ENCODE results near the gene GSC2. TPM values are rescaled to one million over a fixed set of nuclear protein-coding genes. Genes with fewer than 3 reads are reported as not detected.
"Not testable (repeated sequence)": the region's sequence is repeated elsewhere in the genome, so short reads cannot be mapped to it uniquely, and the experiment has no call there.

Gene GSC2
- total RNA-seq, 1 experiment from 2014 or later = not detected

DNA sequence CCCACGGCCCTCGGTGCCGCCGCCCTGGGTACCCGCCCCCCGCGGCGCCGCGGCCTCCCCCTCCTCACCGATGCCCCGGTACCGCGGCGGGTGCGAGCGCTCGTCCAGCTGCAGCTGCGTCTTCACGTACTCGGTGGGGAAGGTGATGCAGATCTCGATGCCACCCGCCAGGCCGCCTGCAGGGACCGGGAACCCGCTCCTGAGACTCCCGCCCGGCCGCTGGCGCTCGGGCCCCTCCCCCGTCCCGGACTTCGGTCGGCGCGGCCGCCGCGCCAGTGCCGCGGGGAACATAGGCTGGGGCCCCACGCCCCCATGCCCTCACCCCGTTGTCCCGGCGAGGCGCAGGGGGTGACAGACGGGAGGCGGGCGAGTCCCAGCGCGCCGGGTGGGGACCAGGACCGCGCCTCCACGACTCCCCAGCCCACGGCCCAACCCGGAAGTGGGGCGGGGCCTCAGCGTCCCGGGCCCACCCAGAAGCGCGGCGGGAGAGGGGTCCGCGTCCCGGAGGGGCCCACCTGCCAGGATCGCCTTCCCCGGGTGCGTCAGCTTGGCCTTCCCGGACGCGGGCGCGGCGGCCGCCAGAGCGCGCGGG is 28.1 kb upstream of the GSC2 start:
- DNase-seq (ENCODE audit: low spot score) = no peak

DNA sequence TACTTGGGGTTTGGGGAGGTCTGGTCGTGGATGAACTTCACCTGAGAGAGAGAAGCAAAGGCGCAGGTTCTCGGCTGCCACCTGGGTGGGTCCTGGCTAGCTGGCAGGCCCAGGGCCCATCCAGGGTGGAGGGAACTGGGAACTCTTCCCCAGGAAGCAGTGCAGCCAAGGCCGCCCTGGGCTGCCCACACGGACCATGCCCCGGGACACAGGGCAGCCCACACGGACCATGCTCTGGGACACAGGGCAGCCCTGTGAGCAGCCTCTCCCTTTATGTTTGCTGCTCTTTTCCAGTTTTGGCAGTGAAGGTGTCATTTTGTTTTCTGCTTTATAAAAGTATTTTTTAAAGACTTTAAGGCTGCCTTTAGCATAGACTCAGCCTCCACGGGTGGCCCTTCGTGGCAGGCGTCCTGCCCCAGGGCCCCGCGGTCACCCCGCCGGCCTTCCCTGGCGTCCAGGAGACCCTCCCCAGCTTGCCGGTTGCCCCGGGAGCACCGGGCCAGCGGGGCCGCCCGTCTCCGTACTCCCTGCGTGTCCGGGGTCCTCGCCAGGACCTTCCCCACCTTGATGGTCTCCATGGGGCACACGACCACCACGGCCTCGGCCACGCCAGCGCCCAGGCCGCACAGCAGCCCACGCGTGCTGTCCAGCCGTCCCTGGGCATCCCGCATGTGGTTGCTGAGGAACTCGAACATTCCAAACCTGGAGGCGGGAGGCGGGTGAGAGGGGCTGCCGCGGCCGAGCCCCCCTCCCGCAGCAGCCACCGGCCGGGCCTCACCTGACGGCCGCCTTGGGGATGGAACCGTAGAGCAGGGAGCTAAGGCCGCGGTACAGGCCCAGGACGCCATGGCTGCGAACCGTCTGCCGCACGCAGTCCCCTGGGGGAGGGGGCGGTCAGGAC is 27.3 kb upstream of the GSC2 start:
- no peak for DNase-seq (ENCODE audit: low spot score)

DNA sequence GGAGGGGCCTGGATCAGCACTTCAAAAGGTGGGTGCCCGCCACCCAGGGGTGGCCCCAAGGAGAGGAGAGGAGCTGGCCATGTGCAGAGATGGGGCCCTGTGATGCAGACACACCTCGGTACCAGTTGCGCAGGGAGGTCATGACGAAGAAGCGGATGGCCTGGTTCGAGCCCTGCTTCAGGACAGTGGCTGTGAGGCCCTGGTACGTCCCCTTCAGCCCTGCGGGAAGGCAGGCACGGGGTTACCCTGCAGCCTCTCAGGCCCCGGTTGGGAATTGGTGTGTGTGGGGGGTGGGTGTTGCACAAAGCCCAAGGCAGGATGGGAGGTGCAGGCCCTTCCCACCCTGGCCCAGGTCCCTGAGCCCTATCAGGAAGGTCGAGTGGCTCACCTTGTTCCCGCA is 26.6 kb upstream of the GSC2 start:
- DNase-seq (ENCODE audit: low spot score) = no peak

DNA sequence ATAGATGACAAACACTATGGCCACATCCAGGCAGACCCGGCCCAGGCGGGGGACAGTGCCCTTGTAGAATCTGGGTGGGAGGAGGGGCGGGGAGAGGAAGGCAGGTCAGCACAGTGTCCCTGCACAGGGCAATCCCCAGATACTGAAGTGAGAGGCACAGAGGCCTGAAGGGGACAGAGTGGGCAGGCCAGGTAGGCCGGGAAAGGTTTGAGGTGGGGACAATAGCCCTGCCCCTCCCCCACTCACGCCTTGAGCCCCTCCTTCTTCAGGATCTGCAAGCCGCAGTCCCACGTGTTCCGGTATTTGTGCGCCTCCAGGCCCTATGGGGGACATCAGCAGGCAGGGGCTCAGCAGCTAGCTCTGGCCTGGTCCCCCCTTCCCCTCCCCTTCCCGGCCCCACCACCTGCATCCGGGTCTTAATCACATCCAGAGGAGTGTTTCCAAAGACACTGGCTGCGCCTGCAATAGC is 26.1 kb upstream of the GSC2 start:
- no peak for DNase-seq (ENCODE audit: low spot score)

DNA sequence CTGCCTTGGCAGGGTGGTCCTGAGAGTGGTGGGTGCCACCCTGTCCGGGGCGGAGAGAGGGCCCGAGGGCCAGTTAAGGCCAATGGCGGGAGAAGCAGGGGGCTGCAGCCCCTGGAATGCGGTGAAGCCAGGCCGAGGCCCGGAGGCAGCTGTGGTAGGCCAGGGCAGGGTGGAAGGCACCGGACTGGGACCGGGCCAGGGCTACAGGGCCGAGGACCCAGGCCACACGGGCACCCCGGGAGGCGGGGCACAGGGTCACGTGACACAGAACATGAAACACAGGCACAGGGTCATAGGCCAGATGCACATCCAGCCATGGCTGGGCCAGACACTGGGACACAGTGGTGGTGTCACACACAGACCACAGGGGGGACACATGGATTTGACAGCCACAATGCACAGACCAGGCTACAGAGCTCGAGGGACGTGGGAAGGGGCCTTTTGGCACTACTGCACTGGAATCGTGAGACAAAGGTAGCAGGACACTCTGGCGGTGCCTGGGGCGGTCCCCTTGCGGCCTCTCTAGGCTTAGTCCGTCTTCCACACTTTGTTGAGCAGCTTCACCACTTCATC is 25.6 kb upstream of the GSC2 start:
- no peak for DNase-seq (ENCODE audit: low spot score)

DNA sequence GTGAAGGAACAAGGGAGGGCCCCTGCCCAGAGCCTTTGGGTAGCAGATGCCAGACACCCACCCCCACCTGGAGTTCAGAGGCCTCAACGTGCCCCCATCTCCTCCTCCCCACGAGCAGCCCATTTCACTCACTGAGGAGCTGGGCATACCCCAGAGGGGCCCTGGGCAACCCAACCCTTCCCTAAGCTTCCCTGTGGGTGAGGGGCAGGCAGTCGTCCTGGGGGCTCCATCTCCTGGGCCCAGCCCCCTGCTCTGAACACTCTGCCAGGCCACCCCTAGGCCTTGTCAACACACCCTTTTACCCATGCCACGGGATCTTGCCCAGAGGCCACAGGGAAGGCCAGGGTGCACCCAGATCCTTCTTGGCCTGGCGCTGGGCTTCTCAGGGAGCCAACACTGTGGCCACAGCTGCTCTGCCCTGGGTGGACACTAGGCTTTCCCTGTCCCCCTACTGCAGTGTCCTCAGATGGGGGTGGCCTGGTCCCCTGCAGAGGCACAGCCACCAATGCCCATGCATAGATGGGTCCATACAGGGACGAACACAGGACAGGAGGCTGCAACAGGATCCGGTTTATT is 25.0 kb upstream of the GSC2 start:
- no peak for DNase-seq (ENCODE audit: low spot score)

DNA sequence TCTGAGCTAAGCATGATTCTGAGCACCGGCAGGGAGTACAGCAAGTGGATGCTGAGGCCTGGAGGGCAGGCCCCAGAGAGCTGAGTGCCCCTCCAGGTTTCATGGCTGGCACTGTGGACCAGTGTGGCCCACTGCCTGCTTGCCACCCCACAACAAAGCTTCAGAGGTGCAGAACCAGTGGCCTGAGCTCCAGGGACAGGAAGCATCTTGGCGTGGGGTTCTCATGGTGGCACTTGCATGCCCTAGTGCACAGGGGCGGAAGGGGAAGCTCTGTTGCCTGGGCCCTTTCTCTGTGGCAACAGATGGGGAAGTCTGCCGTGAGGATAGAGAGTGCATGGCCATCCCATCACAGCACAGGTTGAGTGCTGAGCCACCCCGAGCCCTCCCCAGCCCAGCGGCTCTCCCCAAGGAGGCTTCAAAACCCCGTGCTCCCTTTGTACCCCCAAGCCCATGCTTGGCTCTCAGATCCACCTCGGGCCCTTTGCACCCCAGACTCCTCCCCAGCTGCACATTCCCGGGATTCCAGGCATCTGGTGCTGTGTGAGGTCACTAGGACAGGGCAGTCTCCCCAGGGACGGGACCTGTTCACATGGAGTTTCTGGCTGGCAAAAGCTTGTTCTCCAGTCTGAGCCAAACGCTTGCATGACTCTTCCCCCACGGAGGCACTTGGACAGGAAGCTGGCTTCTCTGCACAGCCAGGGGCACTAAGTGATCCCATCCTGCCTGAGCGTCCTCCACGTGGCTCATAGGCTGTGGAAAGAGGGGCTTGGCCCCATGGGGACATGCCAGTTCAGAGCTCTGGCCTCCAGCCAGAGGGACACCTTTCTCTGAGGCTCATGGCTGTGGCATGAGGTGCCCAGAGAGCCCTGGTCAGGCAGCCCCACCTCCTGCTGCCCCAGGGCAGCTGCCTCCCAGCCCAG is 24.3 kb upstream of the GSC2 start:
- DNase-seq (ENCODE audit: low spot score) = no peak

DNA sequence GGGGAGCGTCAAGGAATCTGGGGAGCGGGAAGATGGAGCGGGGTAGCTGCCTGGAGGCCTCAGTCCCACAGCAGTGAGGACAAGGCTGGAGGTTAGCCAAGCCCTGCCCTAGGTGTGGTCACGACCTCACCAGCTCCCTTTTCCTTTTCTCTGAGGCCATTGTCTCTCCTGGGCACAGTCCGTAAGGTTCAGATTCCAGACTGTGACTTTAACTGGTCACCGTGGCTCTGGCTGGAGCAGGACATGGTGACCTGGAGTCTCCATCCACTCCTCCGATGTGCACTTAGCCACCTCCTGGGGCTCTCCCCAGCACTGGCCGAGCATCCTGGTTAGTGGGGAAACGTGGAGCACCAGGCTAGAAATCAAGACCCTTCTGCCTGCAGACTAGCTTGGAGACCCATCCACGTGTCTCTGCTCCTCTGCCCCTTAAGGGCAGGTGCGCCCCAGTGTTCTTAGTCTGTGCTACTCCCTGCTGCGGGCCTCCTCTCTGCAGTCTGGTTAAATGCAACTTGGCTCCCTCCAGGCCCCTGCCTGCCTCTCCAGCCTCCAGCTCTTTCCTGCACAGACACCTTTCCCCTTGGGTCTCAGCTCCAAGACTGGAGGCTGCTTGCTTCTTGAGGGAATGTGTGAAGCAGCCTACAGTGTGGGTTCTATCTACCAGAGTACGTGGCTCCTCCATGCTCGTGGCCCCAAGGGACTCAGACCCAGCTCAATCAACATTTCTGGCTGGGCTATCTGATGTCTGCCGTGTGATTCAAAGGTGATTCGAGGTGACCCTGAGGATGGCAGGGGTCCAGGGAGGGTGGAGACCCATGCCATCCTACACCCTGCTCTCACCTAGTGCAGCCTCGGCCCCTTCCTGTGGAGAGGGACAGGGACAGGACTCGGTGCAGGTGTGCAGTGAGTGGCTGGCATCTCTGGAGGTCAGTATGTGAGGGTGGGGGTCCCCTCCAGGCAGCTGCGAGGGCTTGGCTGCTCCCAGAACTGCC is 23.2 kb upstream of the GSC2 start:
- DNase-seq (ENCODE audit: low spot score) = no peak

DNA sequence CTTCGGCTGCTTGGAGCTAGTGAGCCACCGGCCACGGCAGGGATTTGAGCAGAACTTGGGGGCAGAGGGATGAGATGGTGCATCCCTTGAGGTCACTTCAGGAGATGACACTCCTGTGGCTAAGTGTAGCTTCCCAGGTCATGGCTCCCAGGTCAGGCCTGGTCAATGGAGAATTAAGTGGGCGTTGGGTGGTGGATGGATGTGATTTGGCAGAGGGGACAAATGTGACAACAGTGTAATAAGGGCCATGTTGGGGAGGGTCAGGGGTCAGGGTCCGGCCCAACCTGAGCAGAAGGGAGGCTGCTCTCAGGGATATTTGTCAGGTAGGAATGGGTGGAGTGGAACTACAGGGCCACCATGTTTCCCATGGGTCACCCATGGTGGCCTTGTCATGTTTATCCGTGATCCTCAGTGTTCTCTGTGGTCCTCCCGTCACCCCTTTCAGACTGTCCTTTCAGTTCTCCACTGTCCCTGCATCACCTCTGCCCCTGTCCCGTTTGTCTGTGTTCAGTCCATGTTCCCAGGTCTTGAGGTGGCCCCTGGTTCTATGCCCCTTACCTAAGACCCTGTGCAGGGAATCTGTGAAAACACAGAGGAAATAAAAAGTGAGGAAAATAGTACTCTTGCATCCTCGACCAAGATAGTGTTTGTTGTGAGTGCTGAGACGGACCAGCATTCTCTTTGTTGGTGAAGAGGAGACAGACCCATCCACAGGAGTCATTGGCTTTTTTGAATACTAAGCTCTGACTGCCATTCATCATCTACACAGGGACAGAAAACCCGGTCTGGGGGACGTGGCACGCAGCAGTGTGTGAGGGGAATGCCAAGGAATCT is 22.3 kb upstream of the GSC2 start:
- no peak for DNase-seq (ENCODE audit: low spot score)

DNA sequence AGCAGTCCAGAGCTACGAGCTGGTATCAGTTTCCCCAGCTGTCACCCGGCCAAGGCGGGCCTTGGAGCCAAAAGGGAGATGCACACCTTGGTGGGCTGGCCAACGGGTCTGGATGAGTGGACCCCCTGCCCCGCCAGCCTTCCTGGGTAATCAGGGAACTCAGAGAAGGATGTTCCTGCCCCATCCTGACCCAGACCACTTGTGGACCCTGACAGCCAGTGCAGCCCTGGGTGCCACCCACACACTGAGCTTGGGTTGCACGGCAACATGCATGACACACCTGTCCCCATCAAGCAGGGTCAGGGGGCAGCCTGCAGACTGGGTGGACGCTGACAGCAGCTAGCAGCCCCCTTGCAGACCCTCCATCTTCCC is 19.8 kb upstream of the GSC2 start:
- DNase-seq (ENCODE audit: low spot score) = no peak

DNA sequence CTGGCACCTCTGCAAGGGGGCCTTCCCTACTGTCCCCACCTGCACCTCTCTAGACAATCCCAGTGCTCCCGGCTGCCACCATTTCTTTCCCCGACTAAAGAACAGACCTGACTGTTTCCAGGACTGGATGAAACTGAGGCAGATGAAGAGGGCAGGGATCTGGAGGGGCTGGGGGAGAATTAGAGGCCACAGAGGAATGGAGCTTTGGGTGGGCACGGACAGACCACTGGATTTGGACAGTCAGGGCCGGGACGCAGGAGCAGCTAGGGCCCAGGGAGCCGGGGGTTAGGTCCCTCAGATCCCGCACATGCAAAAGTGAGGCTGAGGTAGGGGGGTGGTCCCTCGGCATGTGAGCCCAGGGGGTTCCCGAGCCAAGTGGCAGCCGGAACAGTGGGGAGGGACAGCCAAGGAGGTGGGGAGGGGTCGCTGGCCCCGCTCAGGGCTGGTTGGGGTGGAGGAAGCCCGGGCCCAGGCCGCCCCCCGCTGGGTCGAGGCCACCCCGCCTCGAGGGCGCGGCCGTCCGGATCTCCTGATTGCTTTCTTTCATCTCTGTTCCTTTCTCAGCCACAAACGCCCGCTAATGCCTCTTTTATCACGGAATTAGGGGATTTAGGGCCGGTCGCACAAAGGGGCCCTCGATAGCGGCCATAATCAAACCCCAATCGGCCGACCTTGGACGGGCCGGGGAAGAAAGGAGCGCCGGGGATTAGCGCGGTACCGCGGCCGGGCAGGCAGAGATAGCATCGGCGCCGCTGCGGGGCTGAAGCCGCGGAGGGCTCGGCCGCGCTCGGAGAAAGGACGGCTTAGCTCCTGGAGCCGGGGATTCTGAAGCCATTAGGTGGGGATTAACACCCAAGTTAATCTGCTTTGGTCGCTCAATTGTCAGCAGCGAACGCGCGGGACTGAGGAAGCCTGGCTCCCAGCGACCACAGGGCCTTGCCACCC is 19.2 kb upstream of the GSC2 start:
- no peak for DNase-seq (ENCODE audit: low spot score)

DNA sequence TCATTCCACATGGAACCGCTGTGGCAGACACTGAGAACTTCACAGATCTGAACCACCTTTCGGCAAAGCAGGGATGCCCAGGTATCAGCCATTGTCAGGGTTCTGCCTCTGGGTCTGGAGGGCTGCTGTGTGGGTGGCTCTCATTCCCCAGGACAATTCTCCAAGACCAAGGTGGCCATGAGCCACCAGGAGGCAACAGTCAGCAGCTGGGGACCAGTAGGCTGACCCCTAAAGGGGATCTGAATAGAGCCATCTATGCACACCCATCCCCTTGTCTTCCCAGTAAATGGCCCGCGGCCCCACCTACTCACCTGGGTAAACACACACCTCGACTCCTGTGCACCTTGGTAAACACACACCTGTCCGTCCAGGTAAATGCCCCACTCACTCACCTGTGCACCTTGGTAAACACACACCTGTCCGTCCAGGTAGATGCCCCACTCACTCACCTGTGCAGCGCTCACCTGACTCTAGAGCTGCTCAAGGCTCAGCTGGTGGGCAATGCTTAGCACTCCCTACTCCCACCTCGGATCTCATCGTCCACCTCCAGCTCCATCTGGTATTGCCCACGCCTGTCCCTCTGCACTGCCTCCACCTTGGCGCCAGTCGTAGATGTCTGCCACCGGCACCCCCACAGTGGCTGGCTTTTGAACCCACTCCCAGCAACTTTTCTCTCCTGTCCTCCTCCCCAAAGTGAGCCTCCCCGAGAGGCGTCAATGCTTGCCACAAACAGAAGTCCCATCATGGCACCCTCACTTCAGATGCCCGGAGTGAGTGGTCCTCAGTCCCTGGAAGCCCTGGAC is 18.2 kb upstream of the GSC2 start:
- no peak for DNase-seq (ENCODE audit: low spot score)

DNA sequence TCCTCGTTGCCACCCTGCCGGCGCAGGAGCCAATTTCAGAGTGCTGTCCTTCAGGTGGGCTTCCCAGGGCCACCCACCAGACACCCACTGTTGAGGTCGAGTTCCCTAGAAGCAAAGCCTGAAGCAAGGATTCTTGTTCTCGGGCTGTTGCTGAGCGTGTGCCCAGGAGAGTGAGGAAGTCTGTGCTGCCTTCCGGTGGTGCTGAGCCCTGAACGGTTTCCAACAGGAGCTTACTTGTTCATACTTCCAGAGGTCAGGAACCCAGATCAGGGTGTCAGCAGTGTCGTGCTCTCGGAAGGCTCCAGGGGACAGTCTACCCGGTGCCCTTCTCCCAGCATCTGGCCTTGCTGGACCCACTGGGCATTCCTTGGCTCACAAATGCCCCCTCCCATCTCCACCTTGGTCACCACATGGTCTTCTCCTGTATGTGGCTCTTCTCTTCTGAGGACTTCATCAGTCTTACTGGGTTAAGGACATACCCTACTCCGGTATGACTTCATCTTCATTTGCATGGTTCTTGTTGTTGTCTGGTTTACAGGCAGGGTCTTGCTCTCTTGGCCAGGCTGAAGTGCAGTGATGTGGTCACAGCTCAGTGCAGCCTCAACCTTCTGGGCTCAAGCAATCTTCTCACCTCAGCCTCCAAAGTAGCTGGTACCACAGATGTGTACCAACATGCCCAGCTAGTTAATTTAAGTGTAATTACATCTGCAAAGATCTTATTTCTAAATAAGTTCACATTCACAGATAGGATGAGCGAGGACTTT is 17.2 kb upstream of the GSC2 start:
- DNase-seq (ENCODE audit: low spot score) = no peak

DNA sequence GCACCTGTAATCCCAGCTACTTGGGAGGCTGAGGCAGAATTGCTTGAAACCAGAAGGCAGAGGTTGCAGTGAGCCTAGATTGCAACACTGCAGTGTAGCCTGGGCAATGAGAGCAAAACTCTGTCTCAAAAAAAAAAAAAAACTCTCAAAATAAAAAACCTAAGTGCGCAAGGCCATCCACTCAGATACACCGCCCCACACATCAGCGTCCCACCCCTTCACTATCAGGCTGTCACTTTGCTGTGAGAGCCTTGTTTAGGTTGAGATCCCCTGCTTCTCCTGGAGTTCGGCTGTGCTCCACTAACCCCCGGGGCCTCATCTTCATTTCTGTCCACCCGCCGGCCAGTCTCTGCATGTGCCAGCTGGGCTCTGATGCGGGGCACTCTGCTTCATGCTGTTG is 16.3 kb upstream of the GSC2 start:
- DNase-seq (ENCODE audit: low spot score) = no peak

DNA sequence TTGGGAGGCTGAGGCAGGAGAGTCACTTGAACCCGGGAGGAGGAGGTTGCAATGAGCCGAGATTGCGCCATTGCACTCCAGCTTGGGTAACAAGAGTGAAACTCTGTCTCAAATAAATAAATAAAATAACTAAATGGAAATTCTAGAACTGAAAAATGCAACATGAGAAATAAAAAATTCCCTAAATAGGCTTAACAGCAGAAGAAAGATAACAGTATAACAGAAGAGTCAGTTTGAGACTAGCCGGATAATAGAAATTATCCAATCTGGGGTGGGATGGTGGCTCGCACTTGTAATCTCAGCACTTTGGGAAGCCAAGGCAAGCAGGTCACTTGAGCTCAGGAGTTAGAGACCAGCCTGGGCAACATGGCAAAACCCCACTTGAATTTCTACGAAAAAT is 14.3 kb upstream of the GSC2 start:
- DNase-seq (ENCODE audit: low spot score) = no peak

DNA sequence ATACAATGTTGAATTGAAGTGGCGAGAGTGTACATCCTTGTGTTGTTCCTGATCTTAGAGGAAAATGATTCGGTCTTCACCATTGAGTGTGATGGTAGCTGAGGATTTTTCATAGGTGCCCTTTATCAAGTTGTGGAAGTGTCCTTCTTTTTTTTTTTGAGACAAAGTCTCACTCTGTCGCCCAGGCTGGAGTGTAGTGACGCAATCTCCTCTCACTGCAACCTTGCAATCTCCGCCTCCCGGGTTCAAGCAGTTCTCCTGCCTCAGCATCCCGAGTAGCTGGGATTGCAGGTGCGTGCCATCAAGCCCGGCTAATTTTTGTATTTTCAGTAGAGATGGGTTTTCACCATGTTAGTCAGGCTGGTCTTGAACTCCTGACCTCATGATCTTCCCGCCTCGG is 8.6 kb upstream of the GSC2 start:
- DNase-seq (ENCODE audit: low spot score) = not testable (repeated sequence)

DNA sequence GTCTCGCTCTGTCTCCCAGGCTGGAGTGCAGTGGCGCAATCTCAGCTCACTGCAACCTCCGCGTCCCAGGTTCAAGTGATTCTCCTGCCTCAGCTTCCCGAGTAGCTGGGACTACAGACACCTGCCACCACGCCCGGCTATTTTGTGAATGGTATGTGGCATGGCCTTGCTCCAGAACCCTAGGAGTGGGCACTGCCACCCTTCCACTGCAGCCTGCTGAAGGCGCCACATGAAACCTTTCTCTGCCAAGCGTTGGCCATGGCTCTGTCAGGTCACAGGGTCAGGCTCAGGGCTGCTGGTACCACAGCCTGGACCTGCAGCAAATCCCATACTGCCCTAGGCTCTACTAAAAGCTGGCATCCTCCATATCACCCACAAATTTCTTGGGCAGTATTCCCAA is 6.0 kb upstream of the GSC2 start:
- not testable (repeated sequence) for DNase-seq (ENCODE audit: low spot score)
